ENCODE results near the gene DSN1.
"Not testable (repeated sequence)": the region's sequence is repeated elsewhere in the genome, so short reads cannot be mapped to it uniquely, and the experiment has no call there.

DSN1 gene, protein sequence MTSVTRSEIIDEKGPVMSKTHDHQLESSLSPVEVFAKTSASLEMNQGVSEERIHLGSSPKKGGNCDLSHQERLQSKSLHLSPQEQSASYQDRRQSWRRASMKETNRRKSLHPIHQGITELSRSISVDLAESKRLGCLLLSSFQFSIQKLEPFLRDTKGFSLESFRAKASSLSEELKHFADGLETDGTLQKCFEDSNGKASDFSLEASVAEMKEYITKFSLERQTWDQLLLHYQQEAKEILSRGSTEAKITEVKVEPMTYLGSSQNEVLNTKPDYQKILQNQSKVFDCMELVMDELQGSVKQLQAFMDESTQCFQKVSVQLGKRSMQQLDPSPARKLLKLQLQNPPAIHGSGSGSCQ

DNA sequence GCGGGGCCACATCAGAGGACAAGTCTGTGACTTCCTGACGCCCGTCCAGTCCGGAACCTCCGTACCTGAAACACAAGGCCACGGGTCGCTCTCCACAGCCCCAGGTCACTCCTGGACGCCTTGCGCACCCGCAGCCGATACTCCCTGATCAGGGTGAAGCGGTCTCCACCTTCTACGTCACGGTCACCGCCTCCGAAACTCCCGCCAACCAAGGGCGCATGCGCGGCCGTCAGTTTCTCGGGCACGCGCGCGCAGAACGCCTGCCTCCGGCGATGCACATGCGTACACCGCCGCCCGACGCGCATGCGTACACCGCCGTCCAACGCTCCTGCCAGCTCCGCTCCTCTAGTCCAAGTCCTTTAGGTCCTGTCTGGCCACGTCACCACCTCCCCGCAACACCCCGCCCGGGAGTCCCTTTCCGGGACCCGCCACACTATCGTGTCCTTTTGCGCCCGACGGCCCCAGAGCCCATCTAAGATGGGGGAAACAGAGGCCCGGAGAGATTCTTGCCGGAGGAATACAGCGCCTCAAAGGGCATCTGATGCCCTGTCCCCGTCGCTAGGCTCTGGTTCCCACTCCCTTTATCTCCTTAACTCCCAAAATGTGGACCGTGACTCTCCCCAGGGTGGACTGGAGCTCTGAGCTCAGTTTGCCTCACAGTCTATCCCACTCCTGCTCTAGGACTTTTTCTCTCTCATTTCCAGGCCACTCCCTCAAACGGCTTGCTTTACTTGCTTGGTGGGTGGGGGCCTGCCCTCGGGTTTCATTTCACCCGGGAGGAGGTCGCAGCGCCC is at the start of gene DSN1:
DSN1 (minus strand) TSS at position 167 of the 794 bp plus-strand sequence. CDS start 2,305 bp downstream, outside the sequence.
- peak; percentile 88 for DNase-seq (ENCODE audit: low read depth)

DNA sequence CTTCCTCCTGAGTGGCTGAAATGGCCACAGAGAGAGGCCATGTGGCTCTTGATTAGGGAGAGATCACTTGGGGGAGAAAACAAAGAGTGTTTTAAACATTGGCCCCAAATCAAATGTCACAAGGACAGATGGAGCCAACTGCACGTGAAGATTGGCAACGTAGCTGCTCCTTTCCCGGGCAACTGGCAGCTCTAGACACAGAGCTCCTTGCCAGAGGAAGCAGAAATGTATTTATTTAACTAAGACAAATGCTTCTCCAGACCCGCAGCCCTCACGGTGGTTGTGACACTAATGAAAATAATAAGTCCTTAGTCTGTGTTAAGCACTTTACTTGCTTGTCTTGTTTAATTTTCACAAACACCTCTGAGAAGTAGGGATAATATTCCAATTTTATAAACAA is 49.6 kb upstream of the DSN1 start:
- DNase-seq (ENCODE audit: low read depth) = no peak

DNA sequence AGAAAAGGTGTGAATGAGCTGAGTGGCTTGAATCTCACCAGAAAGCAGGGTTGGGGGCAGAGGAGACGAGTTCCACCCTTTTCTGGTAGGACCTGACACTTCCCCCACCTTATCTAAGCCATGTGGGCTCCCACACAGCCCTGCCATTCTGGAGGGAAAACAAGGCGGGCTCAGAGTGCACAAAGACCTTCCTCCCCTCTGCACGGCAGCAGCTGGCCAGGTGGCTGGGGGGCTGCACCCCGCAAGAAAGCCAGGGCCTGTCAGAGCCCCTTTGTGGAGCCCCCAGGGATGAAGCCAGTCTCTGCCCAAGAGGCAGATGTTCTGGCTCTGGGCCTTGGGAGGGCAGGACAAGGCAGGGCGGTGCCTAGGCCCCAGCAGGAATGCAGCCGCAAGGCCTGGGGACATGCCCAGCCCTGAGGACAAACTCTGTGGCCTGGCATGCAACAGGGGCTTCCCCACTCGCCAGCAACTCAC is 48.4 kb upstream of the DSN1 start:
- no peak for DNase-seq (ENCODE audit: low read depth)

DNA sequence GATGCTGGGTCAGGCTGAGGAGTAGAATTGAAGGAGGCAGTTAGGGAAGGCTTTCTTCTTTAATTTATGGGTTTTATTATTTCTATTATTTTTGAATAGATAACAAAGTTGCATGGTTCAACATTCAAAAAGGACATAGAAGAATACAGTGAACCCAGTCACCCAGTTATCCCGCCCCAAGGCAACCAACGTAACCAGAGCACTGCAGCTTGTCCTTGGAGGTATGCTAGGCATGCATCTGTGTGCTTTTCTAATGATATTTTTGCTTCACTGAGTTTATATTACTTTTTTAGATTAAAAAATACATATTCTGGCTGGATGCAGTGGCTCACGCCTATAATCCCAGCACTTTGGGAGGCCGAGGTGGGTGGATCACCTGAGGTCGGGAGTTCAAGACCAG is 47.4 kb upstream of the DSN1 start:
- no peak for DNase-seq (ENCODE audit: low read depth)

DNA sequence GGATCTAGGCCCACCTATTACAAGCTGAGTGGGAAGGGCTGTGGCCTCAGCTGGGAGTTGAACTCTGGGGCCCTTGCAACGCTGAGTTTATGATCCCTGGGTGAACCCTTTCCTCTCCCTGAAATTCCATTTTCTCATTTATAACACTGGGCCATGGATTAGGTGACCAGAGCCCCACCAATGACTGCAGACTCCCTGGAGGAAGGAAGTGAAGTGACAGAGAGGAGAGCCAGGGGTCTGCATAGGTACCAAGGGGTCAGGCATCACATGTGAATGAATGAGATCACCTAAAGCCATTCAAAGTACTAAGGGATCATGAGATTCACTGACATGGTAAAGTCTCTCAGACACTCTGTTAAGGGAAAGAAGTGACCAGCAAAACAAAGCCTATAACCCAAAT is 46.5 kb upstream of the DSN1 start:
- no peak for DNase-seq (ENCODE audit: low read depth)

DNA sequence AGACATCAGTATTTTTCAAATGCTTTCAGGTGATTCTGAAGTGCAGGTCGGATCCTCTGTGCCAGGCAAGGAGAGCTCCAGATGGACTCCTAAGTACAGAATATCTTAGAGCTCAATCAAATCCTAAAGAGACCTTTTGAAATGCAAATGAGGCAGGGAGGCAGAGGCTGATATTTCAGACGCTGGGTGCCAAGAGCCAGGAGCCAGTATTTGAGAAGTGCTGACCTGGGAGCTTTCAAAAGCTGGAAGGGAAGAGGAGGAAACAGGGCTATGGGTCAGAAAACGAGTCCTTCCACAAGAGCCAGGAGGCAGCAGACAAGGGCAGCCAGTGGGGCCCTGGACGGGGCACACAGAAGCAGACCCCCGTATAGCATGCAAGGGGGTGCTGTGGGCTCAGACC is 46.1 kb upstream of the DSN1 start:
- DNase-seq (ENCODE audit: low read depth) = no peak

DNA sequence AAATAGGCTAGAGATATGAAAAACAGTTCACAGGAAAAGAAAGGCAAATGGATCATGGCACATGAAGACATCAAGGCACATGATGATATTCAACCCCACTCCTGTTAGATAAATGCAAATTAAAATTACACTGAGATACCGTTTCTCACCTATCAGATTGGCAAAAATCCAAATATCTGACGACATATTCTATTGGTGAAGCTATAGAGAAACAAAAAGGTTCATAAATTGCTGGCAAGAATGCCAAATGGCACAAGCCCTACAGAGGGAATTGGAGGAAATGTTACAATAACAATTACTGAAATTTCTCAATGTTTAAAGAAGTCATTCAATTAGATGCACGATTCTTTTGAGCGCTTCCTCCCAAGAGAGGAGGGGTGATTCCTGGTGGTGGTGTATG is 45.3 kb upstream of the DSN1 start:
- no peak for DNase-seq (ENCODE audit: low read depth)

DNA sequence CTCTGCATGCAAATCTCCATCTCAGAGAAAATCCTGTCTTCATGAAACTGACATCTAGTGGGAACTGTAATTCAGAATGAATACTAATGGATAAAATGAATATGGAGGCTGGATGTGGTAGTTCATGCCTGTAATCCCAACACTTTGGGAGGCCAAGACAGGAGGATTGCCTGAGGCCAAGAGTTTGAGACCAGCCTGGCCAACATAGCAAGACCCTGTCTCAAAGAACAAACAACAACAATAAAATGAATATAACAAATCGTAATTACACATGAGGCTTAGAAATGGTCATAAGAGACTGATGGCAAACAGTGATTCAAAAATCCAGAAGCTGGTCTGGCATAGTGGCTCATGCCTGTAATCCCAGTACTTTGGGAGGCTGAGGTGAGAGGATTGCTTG is 44.6 kb upstream of the DSN1 start:
- no peak for DNase-seq (ENCODE audit: low read depth)

DNA sequence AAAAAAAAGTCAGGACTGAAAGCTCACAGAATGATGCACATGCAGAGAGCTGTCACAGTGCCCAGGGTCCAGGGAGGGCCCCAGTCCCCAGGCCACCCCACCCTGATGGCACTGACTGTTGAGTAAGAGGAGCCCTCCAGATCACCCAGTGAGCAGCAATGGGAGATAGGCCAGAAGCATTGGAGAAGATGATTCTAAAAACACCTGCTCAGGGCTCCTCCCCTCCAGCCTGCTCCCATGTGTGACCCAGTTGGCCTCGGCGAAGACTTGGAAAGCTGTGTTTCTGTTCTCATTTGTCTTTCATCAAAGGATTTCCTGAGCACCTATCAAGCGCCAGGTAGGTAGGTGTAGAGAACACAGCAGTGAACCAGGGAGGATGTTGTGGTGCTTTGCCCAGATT is 43.9 kb upstream of the DSN1 start:
- DNase-seq (ENCODE audit: low read depth) = no peak

DNA sequence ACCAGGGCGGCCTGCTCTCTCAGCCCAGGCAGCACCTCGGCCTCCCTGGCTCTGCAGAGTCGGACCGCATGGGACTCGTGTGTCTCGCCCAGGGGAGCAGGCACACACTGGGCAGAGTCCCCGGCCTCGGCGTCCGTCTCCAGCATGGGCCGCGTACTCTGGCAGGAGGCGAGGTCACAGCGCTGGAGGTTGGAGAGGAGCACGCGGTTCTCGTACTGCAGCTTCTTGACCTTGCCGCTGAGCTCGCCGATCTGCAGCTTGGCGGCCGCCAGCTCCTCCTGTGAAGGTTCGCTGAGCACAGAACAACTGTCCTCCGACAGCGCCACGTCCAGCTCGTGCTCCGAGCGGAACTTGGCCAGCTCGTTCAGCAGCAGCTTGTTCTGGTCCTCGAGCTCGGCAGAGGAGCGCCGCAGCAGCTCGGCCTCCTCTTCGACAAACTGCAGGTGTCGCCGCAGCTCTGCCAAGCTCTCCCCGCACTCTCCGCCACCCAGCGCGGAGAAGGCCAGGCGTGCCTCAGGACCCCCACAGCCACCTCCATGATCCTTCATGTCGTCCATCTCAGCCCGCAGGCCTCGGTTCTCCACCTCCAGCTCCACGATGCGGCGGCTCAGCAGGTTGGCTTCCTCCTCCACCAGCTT is 42.0 kb upstream of the DSN1 start:
- no peak for DNase-seq (ENCODE audit: low read depth)

DNA sequence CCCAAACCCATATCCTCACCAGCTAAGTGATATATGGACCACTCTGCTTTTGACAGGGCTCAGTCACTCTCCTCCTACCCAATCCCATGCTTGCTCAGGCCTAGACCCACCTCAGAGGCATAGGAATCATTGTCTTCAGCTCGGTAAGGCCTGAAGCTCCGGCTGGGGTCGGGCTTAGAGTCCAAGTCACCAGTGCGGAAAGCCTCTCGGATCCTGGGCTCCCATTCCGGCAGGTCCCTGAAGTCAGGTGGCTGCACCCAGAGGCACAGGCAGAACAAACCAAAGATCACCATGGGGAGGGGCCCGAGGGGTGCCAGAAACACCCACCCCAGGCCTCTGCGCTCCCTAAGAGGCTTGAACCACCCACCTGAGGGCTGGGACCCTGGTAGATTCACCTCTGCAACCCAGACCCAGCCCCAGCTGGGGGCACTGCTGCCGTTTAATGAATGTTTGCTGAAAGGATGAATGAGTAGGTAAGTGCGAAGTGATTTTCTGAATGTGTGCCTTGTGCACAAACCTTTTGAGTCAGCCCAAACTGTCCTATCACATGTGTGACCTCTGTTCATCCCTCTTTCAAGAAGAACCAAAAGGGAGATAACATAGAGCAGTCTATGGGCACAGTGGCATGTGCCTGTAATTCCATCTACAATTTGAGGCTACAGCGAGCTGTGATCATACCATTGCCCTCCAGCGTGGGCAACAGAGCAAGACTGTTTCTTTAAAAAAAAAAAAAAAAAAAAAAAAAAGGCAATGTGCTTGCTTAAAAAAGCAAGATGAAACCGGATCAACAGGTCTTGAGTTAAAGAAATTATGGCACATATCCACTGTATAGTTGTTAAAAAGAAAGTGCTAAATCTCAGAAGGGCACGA is 39.3 kb upstream of the DSN1 start:
- no peak for DNase-seq (ENCODE audit: low read depth)

DNA sequence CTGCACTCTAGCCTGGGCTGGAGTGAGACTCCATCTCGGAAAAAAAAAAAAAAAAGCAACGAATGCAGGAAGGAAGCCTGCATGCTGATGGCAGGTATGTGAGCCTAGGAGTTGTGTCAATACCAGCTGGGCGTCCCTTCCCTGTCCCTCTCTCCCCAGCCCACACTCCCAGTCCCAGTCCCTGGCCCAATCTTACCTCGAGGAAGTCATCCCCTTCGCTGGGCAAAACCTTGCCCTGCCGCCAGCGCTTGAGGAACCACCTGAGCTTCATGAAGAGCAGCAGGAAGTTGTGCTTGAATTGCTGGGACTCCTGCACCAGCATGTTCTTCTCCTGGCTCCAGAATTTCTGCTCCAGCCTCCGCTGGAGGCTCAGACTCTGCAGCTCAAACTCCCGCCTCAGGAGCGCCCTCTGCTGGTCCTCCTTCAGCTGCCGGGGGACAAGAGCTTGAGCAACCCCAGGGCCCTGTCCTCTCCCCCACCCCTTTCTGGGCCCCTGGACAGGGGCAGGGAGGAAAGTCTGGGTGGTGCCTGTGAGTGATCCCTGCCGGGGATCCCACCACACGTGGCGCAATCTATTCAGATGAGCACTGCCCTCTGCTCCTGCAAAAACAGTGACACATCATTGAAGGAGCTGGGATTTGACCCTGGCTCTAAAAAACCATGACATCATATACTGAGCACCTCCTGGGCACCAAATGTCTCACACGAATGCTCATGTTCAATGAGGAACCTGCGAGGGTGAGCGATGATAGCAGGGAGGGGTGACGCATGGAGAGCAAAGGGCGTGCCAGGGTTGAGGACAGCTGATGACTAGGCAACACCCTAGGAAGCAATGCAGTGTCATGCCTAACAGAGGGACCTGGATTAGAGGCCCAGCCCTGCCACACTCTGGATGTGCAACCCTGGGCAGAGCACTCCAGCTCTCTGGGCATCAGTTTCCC is 35.0 kb upstream of the DSN1 start:
- peak; percentile 89 for DNase-seq (ENCODE audit: low read depth)

DNA sequence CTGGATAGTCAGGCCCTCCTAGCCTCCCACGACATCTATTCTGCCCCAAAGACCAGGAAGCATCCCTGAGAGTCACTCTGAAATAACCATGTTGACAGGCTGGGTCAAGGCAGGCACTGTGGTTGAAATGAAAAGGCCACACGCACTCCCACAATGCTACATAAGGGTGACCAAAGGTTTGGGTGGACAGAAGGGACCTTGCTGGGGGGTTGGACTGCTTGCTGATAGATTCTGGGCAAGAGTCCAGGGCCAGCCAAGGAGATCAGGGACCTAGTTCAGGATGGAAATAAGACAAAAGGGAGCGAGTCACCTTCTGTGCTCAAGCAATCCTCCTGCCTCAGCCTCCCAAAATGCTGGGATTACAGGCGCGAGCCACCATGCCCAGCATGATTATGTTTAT is 32.5 kb upstream of the DSN1 start:
- DNase-seq (ENCODE audit: low read depth) = no peak

DNA sequence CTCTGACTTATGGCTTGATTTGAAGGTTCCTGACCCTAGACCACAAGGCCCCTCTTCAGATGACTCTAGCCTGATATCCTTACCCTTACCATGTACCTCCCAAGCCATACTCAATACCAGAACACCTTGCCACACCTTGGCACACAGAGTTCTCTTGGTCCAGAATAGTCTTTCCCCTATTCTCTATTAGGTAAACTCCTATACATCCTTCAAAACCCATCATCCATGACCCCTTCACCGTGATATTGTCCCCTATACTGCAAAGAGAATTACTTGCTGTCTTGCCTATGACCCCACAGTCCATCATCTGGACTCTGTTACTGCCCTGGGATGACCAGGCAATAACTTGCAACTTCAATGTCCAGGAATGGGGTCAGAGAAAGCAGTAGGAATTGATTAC is 31.8 kb upstream of the DSN1 start:
- DNase-seq (ENCODE audit: low read depth) = no peak

DNA sequence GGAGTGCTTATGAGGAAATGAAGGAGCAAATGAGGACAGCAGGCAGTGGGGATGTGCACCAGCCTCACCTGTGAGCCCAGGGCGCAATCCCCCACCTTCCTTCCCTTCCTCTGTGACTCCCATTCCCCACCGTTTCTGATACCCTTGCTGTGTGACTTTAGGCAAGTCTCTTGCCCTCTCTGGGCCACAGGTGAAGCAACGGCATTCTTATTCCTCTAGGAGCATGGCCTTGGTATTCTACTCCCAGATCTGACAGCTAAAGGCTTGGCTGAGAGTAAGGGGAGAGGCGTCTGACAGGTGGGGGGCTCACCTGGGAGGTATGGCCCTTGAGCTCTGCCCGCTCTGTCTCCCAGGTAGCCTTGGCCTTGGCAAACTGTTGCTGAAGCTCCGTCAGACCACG is 30.9 kb upstream of the DSN1 start:
- no peak for DNase-seq (ENCODE audit: low read depth)

DNA sequence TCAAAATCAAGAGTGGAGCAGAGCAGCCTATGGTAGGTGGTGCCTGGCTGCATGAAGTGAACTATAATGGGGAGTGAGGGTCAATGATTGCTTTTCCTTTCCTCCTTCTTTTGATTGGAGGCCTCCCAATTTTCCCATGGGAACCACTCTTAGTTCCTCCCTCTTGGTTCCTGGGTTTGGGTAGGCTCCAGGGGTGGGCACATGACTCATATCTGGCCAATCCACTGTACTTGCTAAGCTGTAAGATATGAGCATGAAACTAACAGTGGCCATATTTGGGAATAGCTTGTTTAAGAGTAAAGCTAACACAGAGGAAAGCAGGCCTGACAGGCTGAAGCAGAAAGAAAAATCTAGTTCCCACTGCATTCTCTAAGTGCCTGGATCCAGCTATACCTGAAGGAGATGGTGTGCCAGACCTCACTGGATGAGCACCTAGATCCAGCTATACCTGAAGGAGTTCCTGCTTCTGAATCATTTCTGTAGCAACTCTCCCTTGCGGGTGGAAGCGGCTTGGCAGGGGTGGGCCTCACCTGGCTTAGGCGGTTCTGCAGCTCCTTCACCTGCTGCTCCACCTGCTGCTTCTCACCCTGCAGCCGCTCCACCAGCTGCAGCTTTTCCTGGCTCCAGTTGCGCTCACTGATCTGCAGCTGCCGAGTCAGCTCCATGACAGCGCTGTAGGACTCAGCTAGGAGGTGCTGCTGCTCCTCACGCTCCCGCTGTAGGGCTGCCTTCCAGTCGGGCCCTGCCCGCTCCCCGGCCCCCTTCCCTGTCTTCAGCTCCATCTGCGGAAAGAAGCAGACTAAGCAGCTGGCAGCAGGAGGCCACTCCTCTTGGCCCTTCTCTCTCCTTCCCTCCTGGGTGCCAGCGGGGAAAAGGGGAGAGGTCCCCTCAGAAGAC is 29.0 kb upstream of the DSN1 start:
- peak; percentile 58 for DNase-seq (ENCODE audit: low read depth)

DNA sequence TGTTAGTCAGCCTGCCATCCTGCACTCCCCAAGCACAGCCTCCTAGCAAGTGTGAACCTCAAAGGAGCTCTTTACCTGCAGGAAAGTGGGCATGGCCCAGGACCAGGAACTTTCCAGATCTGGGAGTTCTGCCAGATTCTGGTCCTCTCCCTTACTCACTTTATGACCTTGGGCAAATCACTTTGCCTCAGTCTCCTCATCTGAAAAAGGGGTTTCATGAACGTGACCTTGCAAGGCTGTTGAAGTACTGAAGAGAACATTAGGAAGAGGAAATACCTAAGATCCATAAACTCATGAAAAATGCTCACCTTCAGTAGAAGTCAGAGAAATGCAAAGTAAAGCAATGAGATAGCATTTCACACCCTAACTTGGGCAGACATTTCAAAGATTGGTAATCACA is 26.8 kb upstream of the DSN1 start:
- no peak for DNase-seq (ENCODE audit: low read depth)

DNA sequence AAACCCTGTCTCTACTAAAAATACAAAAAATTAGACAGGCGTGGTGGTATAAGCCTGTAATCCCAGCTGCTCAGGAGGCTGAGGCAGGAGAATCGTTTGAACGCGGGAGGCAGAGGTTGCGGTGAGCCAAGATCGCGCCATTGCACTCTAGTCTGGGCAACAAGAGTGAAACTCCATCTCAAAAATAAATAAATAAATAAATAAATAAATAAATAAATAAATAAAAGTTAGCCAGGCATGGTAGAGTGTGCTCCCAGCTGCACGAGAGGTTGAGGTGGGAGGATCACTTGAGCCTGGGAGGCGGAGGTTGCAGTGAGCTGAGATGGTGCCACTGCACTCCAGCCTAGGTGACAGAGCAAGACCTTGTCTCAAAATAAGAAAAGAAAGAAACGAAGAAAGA is 25.8 kb upstream of the DSN1 start:
- not testable (repeated sequence) for DNase-seq (ENCODE audit: low read depth)

DNA sequence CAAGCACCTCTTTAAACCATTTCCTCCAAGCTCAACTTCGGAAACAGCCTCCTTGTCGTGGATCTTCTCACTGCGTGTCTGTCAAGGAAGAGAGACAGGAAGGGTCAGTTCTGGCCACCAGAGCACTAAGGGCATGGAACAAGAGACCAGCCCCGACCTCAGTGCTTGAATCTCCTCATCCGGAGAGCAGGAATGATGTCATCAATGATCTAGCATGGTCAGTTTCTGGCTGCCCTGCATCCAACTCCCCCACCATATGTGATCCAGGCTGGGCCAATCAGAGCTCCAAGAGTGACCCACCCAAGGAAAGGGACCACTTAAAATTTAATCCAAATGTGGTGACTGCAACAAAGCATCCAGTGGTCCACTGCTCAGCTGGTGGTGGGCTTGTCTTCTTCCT is 23.3 kb upstream of the DSN1 start:
- no peak for DNase-seq (ENCODE audit: low read depth)

DNA sequence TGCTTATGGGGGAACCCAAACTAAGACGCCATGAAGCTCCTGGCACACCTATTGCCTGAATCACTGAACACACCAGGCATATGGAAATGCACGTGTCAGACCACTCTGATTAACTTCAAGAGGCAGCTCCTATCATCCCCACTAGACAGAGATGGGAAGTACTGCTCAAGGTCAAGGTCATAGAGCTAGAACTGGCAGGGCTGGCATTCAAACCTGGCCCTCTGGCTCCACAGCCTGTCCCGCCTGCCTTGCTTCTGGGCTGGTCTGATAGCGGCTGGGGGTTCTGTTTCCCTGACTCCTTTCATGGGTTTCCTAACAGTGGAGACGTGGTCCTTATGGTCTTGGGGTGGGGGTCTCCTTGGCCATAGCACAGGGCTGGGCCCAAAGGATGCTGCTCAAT is 22.6 kb upstream of the DSN1 start:
- no peak for DNase-seq (ENCODE audit: low read depth)

All from amniotic epithelial cell (primary cell).